Endodermal cell (in vitro differentiated cells): ENCODE data around the gene MT1G. TPM values are rescaled to one million over a fixed set of nuclear protein-coding genes. Genes with fewer than 3 reads are reported as not detected.

Experiments used
- DNase-seq: peaks from one replicate; pipeline ENCODE4 v3.0.0-alpha.2; 2017
- H3K27ac ChIP-seq: 2 replicates; pipeline ENCODE4 v1.5.1; 2013; ENCODE audit warnings: mild to moderate bottlenecking, low read depth, low read length, moderate library complexity
- H3K27me3 ChIP-seq: 2 replicates; pipeline ENCODE4 v1.6.1; 2013; ENCODE audit warnings: mild to moderate bottlenecking, low read length, moderate library complexity; ENCODE audit not compliant: insufficient read depth, control insufficient read depth, poor library complexity, severe bottlenecking
- H3K36me3 ChIP-seq: 2 replicates; pipeline ENCODE4 v1.7.0; 2013; ENCODE audit warnings: mild to moderate bottlenecking, low read length, moderate library complexity; ENCODE audit not compliant: control insufficient read depth, insufficient read depth
- H3K4me1 ChIP-seq: one replicate; pipeline ENCODE4 v1.7.0; 2013; ENCODE audit warnings: low read length; ENCODE audit not compliant: control insufficient read depth, insufficient read depth
- H3K4me3 ChIP-seq: 2 replicates; pipeline ENCODE4 v1.5.1; 2013; ENCODE audit warnings: mild to moderate bottlenecking, low read length, moderate library complexity
- H3K9ac ChIP-seq: 2 replicates; pipeline ENCODE4 v1.6.1; 2013; ENCODE audit warnings: mild to moderate bottlenecking, low read length, moderate library complexity; ENCODE audit not compliant: poor library complexity, severe bottlenecking; ENCODE audit errors: extremely low read depth
- H3K9me3 ChIP-seq: 2 replicates; pipeline ENCODE4 v1.6.1; 2013; ENCODE audit warnings: mild to moderate bottlenecking, low read length, moderate library complexity; ENCODE audit not compliant: control insufficient read depth
- H3K27ac Mint-ChIP-seq: 2 replicates; pipeline ENCODE4 v1.8.0; 2020; ENCODE audit warnings: mixed read lengths
- H3K27me3 Mint-ChIP-seq: 2 replicates; pipeline ENCODE4 v1.8.0; 2021; ENCODE audit warnings: mild to moderate bottlenecking, mixed read lengths; ENCODE audit not compliant: insufficient read depth
- H3K36me3 Mint-ChIP-seq: 2 replicates; pipeline ENCODE4 v1.8.0; 2020; ENCODE audit warnings: low read depth, mixed read lengths
- H3K4me1 Mint-ChIP-seq: 2 replicates; pipeline ENCODE4 v1.8.0; 2020; ENCODE audit warnings: mixed read lengths
- H3K4me3 Mint-ChIP-seq: 2 replicates; pipeline ENCODE4 v1.8.0; 2020; ENCODE audit warnings: mild to moderate bottlenecking, moderate library complexity, mixed read lengths
- H3K9me3 Mint-ChIP-seq: 2 replicates; pipeline ENCODE4 v1.8.0; 2020; ENCODE audit warnings: mild to moderate bottlenecking, mixed read lengths
- WGBS, 2 experiments: methylation state at CpG; one replicate each; pipeline versions ENCODE4 v1.1.5 to v1.1.7; 2013; ENCODE audit warnings: missing lambda C conversion rate in 2 of 2, mixed read lengths in 1 of 2; ENCODE audit not compliant: insufficient coverage in 1 of 2, insufficient read length in 1 of 2; 5-methylcytosine and 5-hydroxymethylcytosine counted together
- total RNA-seq, 2 donors: library from RNA; stranded (reverse); fragmentation: NEBNext Ultra II Directional in 1 of 2; extraction: Animal tissue kit (Norgen Biotek cat#: 25700) in 1 of 2; gene quantifications; 2 replicates in 1 of 2; 3 replicates in 1 of 2; pipeline ENCODE4 v1.2.1, GENCODE V29; 2021
- TF ChIP-seq, protein P1 (sequence below): fragments of 200-600 bp; sonication (generic); conservative IDR thresholded peaks from 2 replicates; pipeline ENCODE4 v1.5.0; 2021; ENCODE audit warnings: antibody characterized with exemption, mild to moderate bottlenecking

The MT1G gene
- total RNA-seq, 2 donors from 2014 or later = 7.8 TPM; not detected in 1

DNA sequence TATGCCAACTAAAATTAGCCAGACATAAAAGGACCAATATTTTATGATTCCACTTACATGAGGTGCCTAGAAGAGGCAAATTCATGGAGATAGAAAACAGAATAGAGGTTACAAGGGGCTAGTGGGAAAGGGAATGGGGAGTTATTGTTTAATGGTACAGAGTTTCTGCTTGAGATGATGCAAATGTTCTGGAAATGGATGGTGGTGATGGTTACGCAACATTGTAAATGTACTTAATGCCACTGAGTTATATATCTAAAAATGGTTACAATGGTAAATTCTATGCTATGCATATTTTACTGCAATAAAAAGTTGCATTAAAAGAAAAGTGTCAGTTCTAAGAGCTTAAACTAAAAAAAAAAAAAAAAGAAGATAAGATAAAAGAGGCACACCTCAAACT lies 32.3 kb upstream of the MT1G start:
- no peaks in the 10 kb centered on the region for H3K36me3 ChIP-seq
- H3K4me3 Mint-ChIP-seq = no peak overlapping the region
- no peaks in the 10 kb centered on the region for H3K4me1 Mint-ChIP-seq
- H3K27me3 ChIP-seq = no peaks in the 10 kb centered on the region
- H3K36me3 Mint-ChIP-seq = no peaks in the 10 kb centered on the region
- H3K27ac ChIP-seq = no peak overlapping the region
- H3K27ac Mint-ChIP-seq = no peak overlapping the region
- H3K9me3 ChIP-seq = peaks cover 10% of the 10 kb centered on the region
- H3K4me3 ChIP-seq = no peak overlapping the region
- peaks cover 3% of the 10 kb centered on the region for H3K27me3 Mint-ChIP-seq
- TF ChIP-seq, protein P1, sequence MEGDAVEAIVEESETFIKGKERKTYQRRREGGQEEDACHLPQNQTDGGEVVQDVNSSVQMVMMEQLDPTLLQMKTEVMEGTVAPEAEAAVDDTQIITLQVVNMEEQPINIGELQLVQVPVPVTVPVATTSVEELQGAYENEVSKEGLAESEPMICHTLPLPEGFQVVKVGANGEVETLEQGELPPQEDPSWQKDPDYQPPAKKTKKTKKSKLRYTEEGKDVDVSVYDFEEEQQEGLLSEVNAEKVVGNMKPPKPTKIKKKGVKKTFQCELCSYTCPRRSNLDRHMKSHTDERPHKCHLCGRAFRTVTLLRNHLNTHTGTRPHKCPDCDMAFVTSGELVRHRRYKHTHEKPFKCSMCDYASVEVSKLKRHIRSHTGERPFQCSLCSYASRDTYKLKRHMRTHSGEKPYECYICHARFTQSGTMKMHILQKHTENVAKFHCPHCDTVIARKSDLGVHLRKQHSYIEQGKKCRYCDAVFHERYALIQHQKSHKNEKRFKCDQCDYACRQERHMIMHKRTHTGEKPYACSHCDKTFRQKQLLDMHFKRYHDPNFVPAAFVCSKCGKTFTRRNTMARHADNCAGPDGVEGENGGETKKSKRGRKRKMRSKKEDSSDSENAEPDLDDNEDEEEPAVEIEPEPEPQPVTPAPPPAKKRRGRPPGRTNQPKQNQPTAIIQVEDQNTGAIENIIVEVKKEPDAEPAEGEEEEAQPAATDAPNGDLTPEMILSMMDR = no peak
- peaks cover 13% of the 10 kb centered on the region for H3K9me3 Mint-ChIP-seq
- no peak for DNase-seq
- H3K9ac ChIP-seq = no peak overlapping the region
- no peaks in the 10 kb centered on the region for H3K4me1 ChIP-seq
- 67% methylated on average over 1 of the region's 1 CpG; no CpG with 5 or more reads in 1 of the 2 experiments for WGBS, 2 experiments

DNA sequence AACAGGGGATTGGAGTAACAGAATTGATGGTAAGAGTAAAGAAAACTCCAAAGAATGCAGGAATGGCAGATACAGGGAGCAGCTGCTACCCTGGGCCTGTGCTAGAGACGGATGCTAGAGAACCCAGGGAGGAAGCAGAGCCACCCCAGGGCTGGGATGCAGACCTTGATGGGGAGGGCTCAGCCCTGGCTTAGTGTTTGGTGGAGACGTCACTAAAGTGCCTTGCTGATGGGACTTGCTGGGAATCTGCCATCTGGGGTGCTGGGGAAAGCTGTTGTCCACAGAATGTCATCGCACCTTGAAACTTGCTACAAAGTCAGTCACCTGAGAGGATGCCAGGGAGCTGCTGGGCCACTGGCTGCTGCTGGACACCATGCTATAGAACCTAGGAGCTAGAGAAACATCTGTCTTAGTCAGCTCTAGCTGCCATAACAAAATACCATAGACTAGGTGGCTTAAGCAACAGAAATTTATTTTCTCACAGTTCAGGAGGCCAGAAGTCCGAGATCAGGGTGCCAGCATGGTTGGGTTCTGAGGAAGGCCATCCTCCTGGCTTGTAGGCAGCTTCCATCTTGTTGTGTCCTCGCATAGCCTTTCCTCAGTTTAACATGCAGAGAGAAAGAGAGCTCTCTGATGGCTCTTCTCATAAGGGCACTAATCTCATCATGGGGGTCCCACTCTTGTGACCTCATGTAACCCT lies 29.7 kb upstream of the MT1G start:
- Mint-ChIP-seq H3K27me3 (peaks cover 3% of the 10 kb centered on the region), H3K4me3 (no peak overlapping the region), H3K4me1 (no peaks in the 10 kb centered on the region), H3K9me3 (peaks cover 13% of the 10 kb centered on the region), H3K27ac (no peak overlapping the region), H3K36me3 (no peaks in the 10 kb centered on the region)
- 91 to 95% methylated on average over 5 of the region's 5 CpGs for WGBS, 2 experiments
- Histone ChIP-seq H3K27me3 (no peaks in the 10 kb centered on the region), H3K27ac (no peak overlapping the region), H3K4me3 (no peak overlapping the region), H3K36me3 (no peaks in the 10 kb centered on the region), H3K9me3 (peaks cover 10% of the 10 kb centered on the region), H3K4me1 (no peaks in the 10 kb centered on the region), H3K9ac (no peak overlapping the region)
- DNase-seq = peak; percentile 20
- TF ChIP-seq, protein P1 = no peak

DNA sequence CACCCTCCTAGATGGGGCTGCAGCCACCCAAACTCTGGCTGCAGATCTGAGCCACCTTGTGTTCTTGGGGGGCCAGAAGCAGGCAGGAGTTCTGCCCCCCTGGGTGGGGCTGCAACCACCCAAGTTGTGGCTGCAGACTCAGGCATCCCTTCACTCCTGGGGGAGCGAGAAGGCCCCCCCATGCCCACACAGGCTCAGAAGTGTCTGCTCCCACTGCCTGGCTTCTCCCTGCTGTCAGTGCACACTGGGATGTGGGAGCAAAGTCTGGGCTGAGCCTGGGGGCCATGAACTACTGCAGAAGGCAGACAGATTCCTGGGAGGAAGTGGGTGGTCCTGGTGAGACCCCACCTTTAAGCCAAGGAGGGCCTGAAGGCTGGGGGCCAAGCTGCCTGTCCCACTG lies 27.4 kb upstream of the MT1G start:
- TF ChIP-seq, protein P1 = no peak
- no peak overlapping the region for H3K4me3 ChIP-seq

More for the DNA sequence above, 27.4 kb upstream of the MT1G start:
- WGBS, 2 experiments = 90% methylated on average over 1 of the region's 1 CpG; no CpG with 5 or more reads in 1 of the 2 experiments
- H3K4me1 ChIP-seq = no peaks in the 10 kb centered on the region
- no peak overlapping the region for H3K9ac ChIP-seq
- H3K36me3 ChIP-seq = no peaks in the 10 kb centered on the region
- no peak overlapping the region for H3K4me3 Mint-ChIP-seq
- H3K9me3 ChIP-seq = peaks cover 10% of the 10 kb centered on the region
- H3K27me3 ChIP-seq = no peaks in the 10 kb centered on the region
- H3K27ac ChIP-seq = no peak overlapping the region
- no peak for DNase-seq
- H3K27ac Mint-ChIP-seq = no peak overlapping the region
- peaks cover 5% of the 10 kb centered on the region for H3K27me3 Mint-ChIP-seq
- no peaks in the 10 kb centered on the region for H3K36me3 Mint-ChIP-seq
- H3K4me1 Mint-ChIP-seq = no peaks in the 10 kb centered on the region
- H3K9me3 Mint-ChIP-seq = peaks cover 15% of the 10 kb centered on the region
